ENCODE results near the gene PAIP1. TPM values are rescaled to one million over a fixed set of nuclear protein-coding genes. Genes with fewer than 3 reads are reported as not detected.

PAIP1 gene
- total RNA-seq, 2 experiments from 2014 or later, result 44.2 to 69.2 TPM

DNA sequence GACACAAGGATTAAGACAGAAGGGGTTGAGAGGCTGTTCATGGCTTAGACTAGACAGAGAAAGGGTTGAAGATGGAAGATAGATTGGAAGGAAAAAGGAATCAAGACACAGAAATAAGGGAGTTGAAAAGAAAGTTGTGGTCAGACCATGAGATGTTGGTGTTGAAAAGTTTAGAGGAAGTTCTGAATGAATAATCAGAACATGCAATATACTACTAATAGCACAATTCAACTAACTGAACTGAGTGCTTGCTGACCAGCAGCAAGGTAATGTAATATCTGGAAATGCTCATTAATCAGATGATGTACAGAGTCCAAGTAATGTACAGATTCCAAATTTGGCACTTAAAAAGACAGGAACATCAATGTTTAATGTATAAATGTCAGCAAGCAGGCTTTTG is 35.5 kb upstream of the PAIP1 start:
- ChIA-PET POLR2A (no interaction called here), CTCF (ENCODE audit: unreplicated experiment) (no interaction called here)
- no TSS peak for BruUV-seq (replicated peaks)
- TF ChIP-seq EZH2phosphoT487 (IDR thresholded peaks at IDR 0.05; ENCODE audit: borderline replicate concordance, low read depth, low read length) (no peak), CTCF (conservative IDR thresholded peaks at IDR 0.05; ENCODE audit: low read length) (no peak)
- Histone ChIP-seq H3K9me3 (ENCODE audit: low read length) (no peaks in the 10 kb centered on the region), H2AFZ (ENCODE audit: low read length) (no peak overlapping the region), H3K9me2 (ENCODE audit: insufficient read depth, low read length) (no peaks in the 10 kb centered on the region), H3K4me2 (ENCODE audit: low read length) (no peak overlapping the region), H3K4me3 (ENCODE audit: low read depth, low read length, poor library complexity, severe bottlenecking) (no peak overlapping the region), H3K79me2 (ENCODE audit: insufficient read depth, low read depth, low read length) (no peaks in the 10 kb centered on the region), H3K36me3 (ENCODE audit: insufficient read depth, low read length) (0 out of 2 replicates have a peak, but pooled peaks cover 6% of the 10 kb centered on the region), H4K20me1 (ENCODE audit: insufficient read depth, low read length) (no peaks in the 10 kb centered on the region), H3K27ac (ENCODE audit: low read depth, low read length, poor library complexity, severe bottlenecking) (no peak overlapping the region), H3K4me1 (ENCODE audit: insufficient read depth, low read length, poor library complexity, severe bottlenecking) (no peaks in the 10 kb centered on the region)
- intact Hi-C loops (cut with micrococcal nuclease; ENCODE audit: unreplicated experiment), result no loop called here
- DNase-seq (ENCODE audit: low spot score), result no peak

DNA sequence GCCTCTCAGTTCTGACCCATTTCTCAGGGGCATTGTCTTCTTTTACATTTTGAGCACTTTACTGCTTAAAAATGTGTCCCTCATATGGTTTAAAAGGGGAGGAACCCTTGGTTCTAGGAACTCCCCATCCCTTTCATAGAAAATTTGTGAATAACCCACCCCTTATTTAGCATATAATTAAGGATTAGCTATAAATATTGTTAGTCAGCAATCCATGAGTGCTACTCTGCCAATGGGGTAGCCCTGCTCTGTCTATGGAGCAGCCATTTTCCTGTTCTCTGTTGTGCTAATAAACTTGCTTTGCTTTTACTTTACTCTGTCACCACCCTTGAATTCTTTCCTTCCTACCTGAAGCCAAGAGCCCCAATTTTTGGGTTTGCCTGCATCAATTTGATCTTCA is 33.8 kb upstream of the PAIP1 start:
- H3K4me2 ChIP-seq (ENCODE audit: low read length), result no peak overlapping the region
- no TSS peak for BruUV-seq (replicated peaks)
- H3K27ac ChIP-seq (ENCODE audit: low read depth, low read length, poor library complexity, severe bottlenecking), result no peak overlapping the region
- DNase-seq (ENCODE audit: low spot score), result no peak
- ChIA-PET CTCF (ENCODE audit: unreplicated experiment) (no interaction called here), POLR2A (interaction anchor here (1.0 to 1.6 kb wide), 2 partner anchors 9 to 11 kb away, joined by 3 to 5 read pairs; no protein-coding TSS in a partner anchor)
- H3K4me3 ChIP-seq (ENCODE audit: low read depth, low read length, poor library complexity, severe bottlenecking), result no peak overlapping the region
- TF ChIP-seq CTCF (conservative IDR thresholded peaks at IDR 0.05; ENCODE audit: low read length) (no peak), EZH2phosphoT487 (IDR thresholded peaks at IDR 0.05; ENCODE audit: borderline replicate concordance, low read depth, low read length) (no peak)
- no peaks in the 10 kb centered on the region for H3K4me1 ChIP-seq (ENCODE audit: insufficient read depth, low read length, poor library complexity, severe bottlenecking)
- H2AFZ ChIP-seq (ENCODE audit: low read length), result no peak overlapping the region
- H3K36me3 ChIP-seq (ENCODE audit: insufficient read depth, low read length), result peaks cover 10% of the 10 kb centered on the region; the same call in 1 of the 2 replicates
- H3K9me3 ChIP-seq (ENCODE audit: low read length), result no peaks in the 10 kb centered on the region
- intact Hi-C loops (cut with micrococcal nuclease; ENCODE audit: unreplicated experiment), result no loop called here
- no peaks in the 10 kb centered on the region for H3K79me2 ChIP-seq (ENCODE audit: insufficient read depth, low read depth, low read length)
- no peaks in the 10 kb centered on the region for H4K20me1 ChIP-seq (ENCODE audit: insufficient read depth, low read length)
- no peaks in the 10 kb centered on the region for H3K9me2 ChIP-seq (ENCODE audit: insufficient read depth, low read length)

DNA sequence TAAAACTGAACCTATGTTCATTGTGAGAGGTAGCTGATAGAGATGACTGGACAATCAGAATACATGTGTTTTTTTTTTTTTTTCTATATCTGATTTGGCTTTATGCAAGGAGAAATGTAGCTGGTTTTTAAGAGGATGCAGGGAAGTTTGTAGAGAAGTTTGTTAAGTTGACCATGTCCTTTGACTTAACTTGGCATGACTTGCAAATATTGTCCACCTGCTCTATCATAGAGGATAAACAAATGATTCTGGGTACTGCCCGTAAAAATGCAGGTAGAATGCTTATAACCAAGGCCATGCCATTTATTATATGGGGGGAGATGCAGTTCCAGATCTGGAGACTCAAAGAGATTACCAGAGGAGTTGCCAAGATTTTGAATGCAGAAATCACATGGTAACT is 32.4 kb upstream of the PAIP1 start:
- DNase-seq (ENCODE audit: low spot score), result no peak
- Histone ChIP-seq H3K4me3 (ENCODE audit: low read depth, low read length, poor library complexity, severe bottlenecking) (no peak overlapping the region), H4K20me1 (ENCODE audit: insufficient read depth, low read length) (no peaks in the 10 kb centered on the region), H3K27ac (ENCODE audit: low read depth, low read length, poor library complexity, severe bottlenecking) (no peak overlapping the region), H2AFZ (ENCODE audit: low read length) (no peak overlapping the region), H3K79me2 (ENCODE audit: insufficient read depth, low read depth, low read length) (no peaks in the 10 kb centered on the region), H3K4me1 (ENCODE audit: insufficient read depth, low read length, poor library complexity, severe bottlenecking) (no peaks in the 10 kb centered on the region), H3K4me2 (ENCODE audit: low read length) (no peak overlapping the region), H3K9me3 (ENCODE audit: low read length) (no peaks in the 10 kb centered on the region), H3K36me3 (ENCODE audit: insufficient read depth, low read length) (peaks cover 14% of the 10 kb centered on the region; the same call in 1 of the 2 replicates), H3K9me2 (ENCODE audit: insufficient read depth, low read length) (no peaks in the 10 kb centered on the region)
- TF ChIP-seq CTCF (conservative IDR thresholded peaks at IDR 0.05; ENCODE audit: low read length) (no peak), EZH2phosphoT487 (IDR thresholded peaks at IDR 0.05; ENCODE audit: borderline replicate concordance, low read depth, low read length) (no peak)
- intact Hi-C loops (cut with micrococcal nuclease; ENCODE audit: unreplicated experiment), result no loop called here
- ChIA-PET CTCF (ENCODE audit: unreplicated experiment) (no interaction called here), POLR2A (interaction anchor here (0.8 kb wide), 1 partner anchor 1436 kb away, joined by 4 read pairs; no protein-coding TSS in a partner anchor)
- BruUV-seq (replicated peaks), result no TSS peak

Measured in OCI-LY7 (cell line).